ENCODE results near the gene SCNN1A. TPM values are rescaled to one million over a fixed set of nuclear protein-coding genes. Genes with fewer than 3 reads are reported as not detected.

The SCNN1A gene
- total and polyA plus RNA-seq, 2 experiments from 2014 or later, result 21.7 to 28.4 TPM

- Histone ChIP-seq H3K4me2 (no peak overlapping the region), H4K20me1 (ENCODE audit: insufficient read depth, poor library complexity, severe bottlenecking) (no peaks in the 10 kb centered on the region)
Observed at GRCh38 chr12:6382982-6383381, 7.6 kb upstream of the SCNN1A start.

GRCh38 chr12:6382371-6382770 is 7.0 kb upstream of the SCNN1A start:
- H3K9me3 ChIP-seq (ENCODE audit: low read depth), result no peaks in the 10 kb centered on the region
- TF ChIP-seq EZH2phosphoT487 (IDR thresholded peaks at IDR 0.05; ENCODE audit: low read depth, severe bottlenecking, unreplicated experiment), result no peak
- TF ChIP-seq CTCF (IDR thresholded peaks at IDR 0.05; ENCODE audit: poor library complexity), result no peak
- no peak for TF ChIP-seq EZH2 (IDR thresholded peaks at IDR 0.05; ENCODE audit: borderline replicate concordance)
- WGBS (ENCODE audit: low lambda C conversion rate, missing lambda C conversion rate), result 68% methylated on average over 7 of the region's 7 CpGs
- peaks cover 14% of the 10 kb centered on the region for H3K79me2 ChIP-seq
- no peaks in the 10 kb centered on the region for H3K27me3 ChIP-seq
- H3K36me3 ChIP-seq (replicated peaks; ENCODE audit: insufficient read depth, low read depth), result no peaks in the 10 kb centered on the region
- no peak overlapping the region for H2AFZ ChIP-seq
- H3K4me3 ChIP-seq, result no peak overlapping the region
- H3K4me1 ChIP-seq (ENCODE audit: insufficient read depth), result peaks cover 30% of the 10 kb centered on the region
- no peak overlapping the region for H3K27ac ChIP-seq
- H3K9me2 ChIP-seq (replicated peaks; ENCODE audit: insufficient read depth), result no peaks in the 10 kb centered on the region
- H4K20me1 ChIP-seq (ENCODE audit: insufficient read depth, poor library complexity, severe bottlenecking), result no peaks in the 10 kb centered on the region
- H3K4me2 ChIP-seq, result no peak overlapping the region
- no peak for DNase-seq (ENCODE audit: low spot score)

More at GRCh38 chr12:6382982-6383381, 7.6 kb upstream of the SCNN1A start:
- TF ChIP-seq CTCF (IDR thresholded peaks at IDR 0.05; ENCODE audit: poor library complexity) (no peak), EZH2 (IDR thresholded peaks at IDR 0.05; ENCODE audit: borderline replicate concordance) (no peak), EZH2phosphoT487 (IDR thresholded peaks at IDR 0.05; ENCODE audit: low read depth, severe bottlenecking, unreplicated experiment) (no peak)
- peak overlapping the region; percentile 93 for H3K27ac ChIP-seq
- H3K27me3 ChIP-seq, result no peaks in the 10 kb centered on the region
- no peak overlapping the region for H2AFZ ChIP-seq
- H3K36me3 ChIP-seq (replicated peaks; ENCODE audit: insufficient read depth, low read depth), result no peaks in the 10 kb centered on the region
- no peak overlapping the region for H3K4me3 ChIP-seq
- H3K4me1 ChIP-seq (ENCODE audit: insufficient read depth), result peaks cover 24% of the 10 kb centered on the region
- WGBS (ENCODE audit: low lambda C conversion rate, missing lambda C conversion rate), result 92% methylated on average over 6 of the region's 6 CpGs
- H3K9me2 ChIP-seq (replicated peaks; ENCODE audit: insufficient read depth), result no peaks in the 10 kb centered on the region
- peaks cover 14% of the 10 kb centered on the region for H3K79me2 ChIP-seq
- H3K9me3 ChIP-seq (ENCODE audit: low read depth), result no peaks in the 10 kb centered on the region
- no peak for DNase-seq (ENCODE audit: low spot score)

- no peak for TF ChIP-seq EZH2 (IDR thresholded peaks at IDR 0.05; ENCODE audit: borderline replicate concordance)
- no peak for TF ChIP-seq EZH2phosphoT487 (IDR thresholded peaks at IDR 0.05; ENCODE audit: low read depth, severe bottlenecking, unreplicated experiment)
- no peak for TF ChIP-seq CTCF (IDR thresholded peaks at IDR 0.05; ENCODE audit: poor library complexity)
- Histone ChIP-seq H3K4me2 (no peak overlapping the region), H3K27me3 (no peaks in the 10 kb centered on the region), H3K9me2 (replicated peaks; ENCODE audit: insufficient read depth) (no peaks in the 10 kb centered on the region), H3K27ac (no peak overlapping the region), H3K9me3 (ENCODE audit: low read depth) (no peaks in the 10 kb centered on the region), H3K4me1 (ENCODE audit: insufficient read depth) (peaks cover 50% of the 10 kb centered on the region), H2AFZ (no peak overlapping the region), H3K79me2 (peaks cover 14% of the 10 kb centered on the region), H3K4me3 (no peak overlapping the region), H3K36me3 (replicated peaks; ENCODE audit: insufficient read depth, low read depth) (no peaks in the 10 kb centered on the region), H4K20me1 (ENCODE audit: insufficient read depth, poor library complexity, severe bottlenecking) (no peaks in the 10 kb centered on the region)
- DNase-seq (ENCODE audit: low spot score), result no peak
- WGBS (ENCODE audit: low lambda C conversion rate, missing lambda C conversion rate), result 87% methylated on average over 14 of the region's 14 CpGs
Observed at GRCh38 chr12:6380141-6381121, 5.1 kb upstream of the SCNN1A start.
